K562 (cell line): ENCODE measurements around the gene ERCC1. TPM values are rescaled to one million over a fixed set of nuclear protein-coding genes. Genes with fewer than 3 reads are reported as not detected.

ENCODE experiments used
- CBX8 ChIP-seq: fragments of 200-600 bp; sonication (generic); IDR thresholded peaks from 2 replicates; pipeline ENCODE4 v1.6.1; 2012; ENCODE audit warnings: borderline replicate concordance, mixed run types, low read depth, mild to moderate bottlenecking, moderate library complexity, mixed read lengths, low read length, control low read depth, inconsistent platforms; ENCODE audit not compliant: poor library complexity, severe bottlenecking; ENCODE audit errors: extremely low read depth
- CC2D1A ChIP-seq: fragments of 450-650 bp; IDR thresholded peaks from 2 replicates; pipeline ENCODE4 v1.6.1; 2017; ENCODE audit warnings: mild to moderate bottlenecking
- E2F3 ChIP-seq: fragments of 250-450 bp; sonication (Bioruptor Pico); IDR thresholded peaks from 2 replicates; pipeline ENCODE4 v1.4.0; 2020; ENCODE audit warnings: mild to moderate bottlenecking
- EGR1 ChIP-seq: fragments of 450-650 bp; conservative IDR thresholded peaks from 2 replicates; pipeline ENCODE4 v1.6.1; 2017; ENCODE audit warnings: mild to moderate bottlenecking
- JUN ChIP-seq, 2 experiments: sonication (generic) in 1 of 2; formaldehyde crosslinking in 1 of 2; IDR thresholded peaks; 2 replicates each; pipeline versions ENCODE4 v1.6.1 to v1.8.0; 2012 to 2022; ENCODE audit warnings: borderline replicate concordance in 2 of 2, mild to moderate bottlenecking in 2 of 2, improper control_type of control experiment in 1 of 2, low read depth in 1 of 2, low read length in 1 of 2, missing genetic modification reagents in 1 of 2
- JUNB ChIP-seq: fragments of 450-650 bp; formaldehyde crosslinking; conservative IDR thresholded peaks from 2 replicates; pipeline ENCODE4 v1.4.0; 2020; ENCODE audit warnings: mild to moderate bottlenecking
- L3MBTL2 ChIP-seq: fragments of 450-650 bp; IDR thresholded peaks from 2 replicates; pipeline ENCODE4 v1.6.1; 2016; ENCODE audit warnings: mild to moderate bottlenecking, moderate library complexity
- NFXL1 ChIP-seq: fragments of 450-650 bp; formaldehyde crosslinking; IDR thresholded peaks from 2 replicates; pipeline ENCODE4 v1.4.0; 2021; ENCODE audit warnings: mild to moderate bottlenecking
- NR2F6 ChIP-seq: fragments of 450-650 bp; formaldehyde crosslinking; IDR thresholded peaks from 2 replicates; pipeline ENCODE4 v1.4.0; 2020; ENCODE audit warnings: mild to moderate bottlenecking
- RFX1 ChIP-seq: fragments of 450-650 bp; IDR thresholded peaks from 2 replicates; pipeline ENCODE4 v1.6.1; 2016; ENCODE audit warnings: mild to moderate bottlenecking, moderate library complexity
- SMAD3 ChIP-seq: fragments of 450-650 bp; formaldehyde crosslinking; conservative IDR thresholded peaks from 2 replicates; pipeline ENCODE4 v1.4.0; 2020; ENCODE audit warnings: mild to moderate bottlenecking
- TAF1 ChIP-seq: IDR thresholded peaks from 2 replicates; pipeline ENCODE4 v1.6.1; 2011; ENCODE audit warnings: mild to moderate bottlenecking, low read length, moderate library complexity; ENCODE audit not compliant: insufficient read depth, control insufficient read depth, severe bottlenecking; ENCODE audit errors: extremely low read depth
- TGIF2 ChIP-seq: sonication (generic); formaldehyde crosslinking; IDR thresholded peaks from 2 replicates; pipeline ENCODE4 v1.8.1; 2022; ENCODE audit warnings: mild to moderate bottlenecking, missing genetic modification reagents, moderate library complexity
- ZNF133 ChIP-seq: fragments of 250-450 bp; sonication (Bioruptor Pico); IDR thresholded peaks from 2 replicates; pipeline ENCODE4 v1.4.0; 2020; ENCODE audit warnings: mild to moderate bottlenecking
- ZNF354B ChIP-seq: fragments of 250-450 bp; sonication (Bioruptor Pico); IDR thresholded peaks from 2 replicates; pipeline ENCODE4 v1.4.0; 2020
- ZNF57 ChIP-seq: fragments of 450-650 bp; formaldehyde crosslinking; IDR thresholded peaks from 2 replicates; pipeline ENCODE4 v1.4.0; 2020; ENCODE audit warnings: mild to moderate bottlenecking, moderate library complexity
- ZZZ3 ChIP-seq: fragments of 450-650 bp; IDR thresholded peaks from 2 replicates; pipeline ENCODE4 v1.6.1; 2016; ENCODE audit warnings: antibody characterized with exemption, mild to moderate bottlenecking, moderate library complexity
- polyA plus RNA-seq, 8 experiments: library from polyadenylated mRNA; depleted of rRNA in 4 of 8; stranded (reverse) in 5 of 8; unstranded in 3 of 8; fragments of >200 nt; fragmentation: Nextera tagmentation in 2 of 8; fragmentation: Illumina TruSeq in 1 of 8; extraction: Ambion mirVana in 2 of 8; extraction: Trizol in 1 of 8; gene quantifications; 2 replicates each; pipeline versions ENCODE4 v1.2.1 to v1.2.3, GENCODE V29; 2011 to 2014; ENCODE audit warnings: inconsistent platforms in 1 of 8, missing spikeins in 1 of 8
- total RNA-seq, 7 experiments: library from RNA; depleted of rRNA in 6 of 7; stranded (reverse); fragments of >200 nt in 6 of 7; fragmentation: Illumina TruSeq in 2 of 7; extraction: Trizol in 2 of 7; gene quantifications; 2 replicates each; pipeline versions ENCODE4 v1.2.1 to v1.2.3, GENCODE V29; 2011 to 2021; ENCODE audit warnings: low replicate concordance in 1 of 7
- TF ChIP-seq, protein P1 (sequence below): sonication (generic); formaldehyde crosslinking; IDR thresholded peaks from 2 replicates; pipeline ENCODE4 v1.8.1; 2023; ENCODE audit warnings: missing genetic modification reagents, mild to moderate bottlenecking, borderline replicate concordance
- TF ChIP-seq, protein P2 (sequence below): fragments of 250-450 bp; sonication (Bioruptor Pico); IDR thresholded peaks from 2 replicates; pipeline ENCODE4 v1.5.1; 2021; ENCODE audit warnings: mild to moderate bottlenecking
- TF ChIP-seq, protein P3 (sequence below): fragments of 450-650 bp; formaldehyde crosslinking; IDR thresholded peaks from 2 replicates; pipeline ENCODE4 v1.4.0; 2020; ENCODE audit warnings: mild to moderate bottlenecking, mixed read lengths

The ERCC1 gene
- total and polyA plus RNA-seq, 9 of the 15 experiments (the other 6 are each of a cell fraction or from before 2014, with no cell fraction given): 9.3 to 92.6 (median 60.0) TPM

GRCh38 chr19:45440873-45441654 lies 17.3 kb upstream of the ERCC1 start (continued):
- TF ChIP-seq, protein P1, sequence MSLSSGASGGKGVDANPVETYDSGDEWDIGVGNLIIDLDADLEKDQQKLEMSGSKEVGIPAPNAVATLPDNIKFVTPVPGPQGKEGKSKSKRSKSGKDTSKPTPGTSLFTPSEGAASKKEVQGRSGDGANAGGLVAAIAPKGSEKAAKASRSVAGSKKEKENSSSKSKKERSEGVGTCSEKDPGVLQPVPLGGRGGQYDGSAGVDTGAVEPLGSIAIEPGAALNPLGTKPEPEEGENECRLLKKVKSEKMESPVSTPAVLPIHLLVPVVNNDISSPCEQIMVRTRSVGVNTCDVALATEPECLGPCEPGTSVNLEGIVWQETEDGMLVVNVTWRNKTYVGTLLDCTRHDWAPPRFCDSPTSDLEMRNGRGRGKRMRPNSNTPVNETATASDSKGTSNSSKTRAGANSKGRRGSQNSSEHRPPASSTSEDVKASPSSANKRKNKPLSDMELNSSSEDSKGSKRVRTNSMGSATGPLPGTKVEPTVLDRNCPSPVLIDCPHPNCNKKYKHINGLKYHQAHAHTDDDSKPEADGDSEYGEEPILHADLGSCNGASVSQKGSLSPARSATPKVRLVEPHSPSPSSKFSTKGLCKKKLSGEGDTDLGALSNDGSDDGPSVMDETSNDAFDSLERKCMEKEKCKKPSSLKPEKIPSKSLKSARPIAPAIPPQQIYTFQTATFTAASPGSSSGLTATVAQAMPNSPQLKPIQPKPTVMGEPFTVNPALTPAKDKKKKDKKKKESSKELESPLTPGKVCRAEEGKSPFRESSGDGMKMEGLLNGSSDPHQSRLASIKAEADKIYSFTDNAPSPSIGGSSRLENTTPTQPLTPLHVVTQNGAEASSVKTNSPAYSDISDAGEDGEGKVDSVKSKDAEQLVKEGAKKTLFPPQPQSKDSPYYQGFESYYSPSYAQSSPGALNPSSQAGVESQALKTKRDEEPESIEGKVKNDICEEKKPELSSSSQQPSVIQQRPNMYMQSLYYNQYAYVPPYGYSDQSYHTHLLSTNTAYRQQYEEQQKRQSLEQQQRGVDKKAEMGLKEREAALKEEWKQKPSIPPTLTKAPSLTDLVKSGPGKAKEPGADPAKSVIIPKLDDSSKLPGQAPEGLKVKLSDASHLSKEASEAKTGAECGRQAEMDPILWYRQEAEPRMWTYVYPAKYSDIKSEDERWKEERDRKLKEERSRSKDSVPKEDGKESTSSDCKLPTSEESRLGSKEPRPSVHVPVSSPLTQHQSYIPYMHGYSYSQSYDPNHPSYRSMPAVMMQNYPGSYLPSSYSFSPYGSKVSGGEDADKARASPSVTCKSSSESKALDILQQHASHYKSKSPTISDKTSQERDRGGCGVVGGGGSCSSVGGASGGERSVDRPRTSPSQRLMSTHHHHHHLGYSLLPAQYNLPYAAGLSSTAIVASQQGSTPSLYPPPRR (CRISPR knock-in tag): no peak
- TF ChIP-seq TGIF2 (no peak), JUNB (CRISPR knock-in tag) (no peak), SMAD3 (CRISPR knock-in tag) (no peak), TAF1 (peak; percentile 12), E2F3 (CRISPR knock-in tag) (no peak), L3MBTL2 (peak; percentile 57), ZNF57 (no peak), RFX1 (no peak), NR2F6 (no peak), CC2D1A (no peak), ZNF133 (CRISPR knock-in tag) (no peak), CBX8 (no peak), NFXL1 (CRISPR knock-in tag) (no peak), EGR1 (peak; percentile 70), ZNF354B (no peak), ZZZ3 (no peak), JUN (IDR thresholded peaks at IDR 0.05; ENCODE audit: borderline replicate concordance, low read depth, low read length) (no peak), JUN (CRISPR knock-in tag; IDR thresholded peaks at IDR 0.05; ENCODE audit: borderline replicate concordance) (no peak)
- TF ChIP-seq, protein P2, sequence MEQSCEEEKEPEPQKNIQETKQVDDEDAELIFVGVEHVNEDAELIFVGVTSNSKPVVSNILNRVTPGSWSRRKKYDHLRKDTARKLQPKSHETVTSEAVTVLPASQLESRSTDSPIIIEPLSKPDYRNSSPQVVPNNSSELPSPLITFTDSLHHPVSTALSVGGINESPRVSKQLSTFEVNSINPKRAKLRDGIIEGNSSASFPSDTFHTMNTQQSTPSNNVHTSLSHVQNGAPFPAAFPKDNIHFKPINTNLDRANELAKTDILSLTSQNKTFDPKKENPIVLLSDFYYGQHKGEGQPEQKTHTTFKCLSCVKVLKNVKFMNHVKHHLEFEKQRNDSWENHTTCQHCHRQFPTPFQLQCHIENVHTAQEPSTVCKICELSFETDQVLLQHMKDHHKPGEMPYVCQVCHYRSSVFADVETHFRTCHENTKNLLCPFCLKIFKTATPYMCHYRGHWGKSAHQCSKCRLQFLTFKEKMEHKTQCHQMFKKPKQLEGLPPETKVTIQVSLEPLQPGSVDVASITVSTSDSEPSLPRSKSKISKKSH (CRISPR knock-in tag): no peak
- TF ChIP-seq, protein P3, sequence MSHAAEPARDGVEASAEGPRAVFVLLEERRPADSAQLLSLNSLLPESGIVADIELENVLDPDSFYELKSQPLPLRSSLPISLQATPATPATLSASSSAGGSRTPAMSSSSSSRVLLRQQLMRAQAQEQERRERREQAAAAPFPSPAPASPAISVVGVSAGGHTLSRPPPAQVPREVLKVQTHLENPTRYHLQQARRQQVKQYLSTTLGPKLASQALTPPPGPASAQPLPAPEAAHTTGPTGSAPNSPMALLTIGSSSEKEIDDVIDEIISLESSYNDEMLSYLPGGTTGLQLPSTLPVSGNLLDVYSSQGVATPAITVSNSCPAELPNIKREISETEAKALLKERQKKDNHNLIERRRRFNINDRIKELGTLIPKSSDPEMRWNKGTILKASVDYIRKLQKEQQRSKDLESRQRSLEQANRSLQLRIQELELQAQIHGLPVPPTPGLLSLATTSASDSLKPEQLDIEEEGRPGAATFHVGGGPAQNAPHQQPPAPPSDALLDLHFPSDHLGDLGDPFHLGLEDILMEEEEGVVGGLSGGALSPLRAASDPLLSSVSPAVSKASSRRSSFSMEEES: no peak
